SK-N-SH (cell line): ENCODE measurements around the gene SLC25A38. TPM values are rescaled to one million over a fixed set of nuclear protein-coding genes. Genes with fewer than 3 reads are reported as not detected.
A peak's percentile ranks its signal among the peaks of the same experiment; 100 is the strongest.

Experiments used
- CTCF ChIA-PET: fragments of 300-600, 350-600 bp; formaldehyde crosslinking; extraction: SDS; loops from one replicate; lab custom pipeline; 2021; lab: Yijun Ruan, JAX
- POLR2A ChIA-PET: fragments of 350-600 bp; sonication (Branson Sonifier 250); formaldehyde crosslinking; extraction: SDS; loops from one replicate; lab custom pipeline; 2020; ENCODE audit warnings: antibody characterized with exemption, inconsistent platforms; lab: Yijun Ruan, JAX
- DNase-seq: peaks from one replicate; pipeline ENCODE4 v3.0.0; 2012
- H2AFZ ChIP-seq: fragments of 200-600 bp; sonication (generic); 2 replicates; pipeline ENCODE4 v1.8.1; 2016; ENCODE audit warnings: antibody characterized with exemption, mild to moderate bottlenecking, low read depth
- H3F3A ChIP-seq: fragments of 200-600 bp; sonication (generic); replicated peaks from 2 replicates; pipeline ENCODE3; 2016; ENCODE audit warnings: antibody characterized with exemption, mild to moderate bottlenecking; ENCODE audit not compliant: insufficient read depth
- H3K27ac ChIP-seq, 2 experiments: fragments of 200-500 bp in 1 of 2; fragments of 200-600 bp in 1 of 2; sonication (Bioruptor generic) in 1 of 2; sonication (generic), shearing (Covaris generic) in 1 of 2; 2 replicates each; pipeline versions ENCODE4 v1.5.1 to v1.6.1; 2014 to 2016; ENCODE audit warnings: low read depth in 2 of 2, inconsistent platforms in 1 of 2, low read length in 1 of 2, mild to moderate bottlenecking in 1 of 2, mixed read lengths in 1 of 2
- H3K27me3 ChIP-seq: fragments of 200-600 bp; sonication (generic), shearing (Covaris generic); 2 replicates; pipeline ENCODE4 v1.6.1; 2016; ENCODE audit warnings: mixed run types; ENCODE audit not compliant: insufficient read depth
- H3K36me3 ChIP-seq, 2 experiments: fragments of 200-500 bp in 1 of 2; fragments of 200-600 bp in 1 of 2; sonication (Bioruptor generic) in 1 of 2; sonication (generic) in 1 of 2; replicated peaks in 1 of 2; 2 replicates each; pipeline versions ENCODE3 to v1.5.1; 2014 to 2016; ENCODE audit warnings: low read length in 1 of 2, mild to moderate bottlenecking in 1 of 2; ENCODE audit not compliant: insufficient read depth in 2 of 2, control insufficient read depth in 1 of 2
- H3K4me1 ChIP-seq, 2 experiments: fragments of 200-500 bp in 1 of 2; fragments of 200-600 bp in 1 of 2; sonication (Bioruptor generic) in 1 of 2; sonication (generic), shearing (Covaris generic) in 1 of 2; 2 replicates each; pipeline versions ENCODE4 v1.5.1 to v1.6.1; 2014 to 2016; ENCODE audit warnings: low read depth in 1 of 2, low read length in 1 of 2, mixed run types in 1 of 2; ENCODE audit not compliant: insufficient read depth in 2 of 2, control insufficient read depth in 1 of 2
- H3K4me2 ChIP-seq: fragments of 200-600 bp; sonication (generic), shearing (Covaris generic); 2 replicates; pipeline ENCODE4 v1.6.1; 2017; ENCODE audit warnings: mixed run types
- H3K4me3 ChIP-seq, 2 experiments: fragments of 200-500 bp in 1 of 2; fragments of 200-600 bp in 1 of 2; sonication (Bioruptor generic) in 1 of 2; sonication (generic), shearing (Covaris generic) in 1 of 2; 2 replicates each; pipeline versions ENCODE4 v1.5.1 to v1.8.1; 2014 to 2016; ENCODE audit warnings: low read depth in 2 of 2, inconsistent platforms in 1 of 2, low read length in 1 of 2, mild to moderate bottlenecking in 1 of 2, mixed read lengths in 1 of 2, moderate library complexity in 1 of 2
- H3K79me2 ChIP-seq: fragments of 200-600 bp; sonication (generic); 2 replicates; pipeline ENCODE4 v1.8.1; 2017; ENCODE audit warnings: mild to moderate bottlenecking; ENCODE audit not compliant: insufficient read depth
- H3K9ac ChIP-seq: fragments of 200-600 bp; sonication (generic); 2 replicates; pipeline ENCODE4 v1.6.1; 2017; ENCODE audit warnings: mixed run types
- H3K9me2 ChIP-seq: fragments of 200-600 bp; sonication (generic); 2 replicates; pipeline ENCODE4 v1.6.1; 2017; ENCODE audit warnings: mixed run types
- H3K9me3 ChIP-seq: fragments of 200-600 bp; sonication (generic); 2 replicates; pipeline ENCODE4 v1.6.1; 2017; ENCODE audit warnings: mixed run types, mild to moderate bottlenecking, moderate library complexity
- H4K20me1 ChIP-seq: fragments of 200-600 bp; sonication (generic); 2 replicates; pipeline ENCODE4 v1.6.1; 2017; ENCODE audit warnings: mild to moderate bottlenecking, mixed run types; ENCODE audit not compliant: insufficient read depth
- CTCF ChIP-seq: fragments of 200-600 bp; sonication (generic); IDR thresholded peaks from 2 replicates; pipeline ENCODE4 v1.6.1; 2017; ENCODE audit warnings: antibody characterized with exemption, mild to moderate bottlenecking, moderate library complexity
- ELF1 ChIP-seq: IDR thresholded peaks from 2 replicates; pipeline ENCODE4 v1.4.0; 2012
- EP300 ChIP-seq, 2 experiments: IDR thresholded peaks; 2 replicates each; pipeline versions ENCODE4 v1.4.0 to v1.6.1; 2012; ENCODE audit warnings: borderline replicate concordance in 1 of 2, low read depth in 1 of 2, low read length in 1 of 2
- FOSL2 ChIP-seq: IDR thresholded peaks from 2 replicates; pipeline ENCODE4 v1.4.0; 2012; ENCODE audit warnings: low read depth, mild to moderate bottlenecking, moderate library complexity, borderline replicate concordance
- GABPA ChIP-seq: IDR thresholded peaks from 2 replicates; pipeline ENCODE4 v1.4.0; 2012; ENCODE audit warnings: low read depth, mild to moderate bottlenecking
- JUND ChIP-seq: IDR thresholded peaks from 2 replicates; pipeline ENCODE4 v1.4.0; 2012
- NFIC ChIP-seq: IDR thresholded peaks from 2 replicates; pipeline ENCODE4 v1.4.0; 2012; ENCODE audit warnings: borderline replicate concordance
- NRF1 ChIP-seq: IDR thresholded peaks from 2 replicates; pipeline ENCODE4 v1.6.1; 2012; ENCODE audit warnings: low read depth, mild to moderate bottlenecking, low read length
- POLR2AphosphoS5 ChIP-seq: IDR thresholded peaks from 2 replicates; pipeline ENCODE4 v1.6.1; 2012; ENCODE audit warnings: low read depth, low read length
- RAD21 ChIP-seq: IDR thresholded peaks from 2 replicates; pipeline ENCODE4 v1.6.1; 2012; ENCODE audit warnings: mild to moderate bottlenecking, low read length
- RFX5 ChIP-seq: IDR thresholded peaks from 2 replicates; pipeline ENCODE4 v1.6.1; 2012; ENCODE audit warnings: mild to moderate bottlenecking, improper control_type of control experiment, low read length
- SIN3A ChIP-seq: IDR thresholded peaks from 2 replicates; pipeline ENCODE4 v1.6.1; 2012; ENCODE audit warnings: low read depth, mild to moderate bottlenecking, low read length, moderate library complexity, borderline replicate concordance
- SMC3 ChIP-seq: IDR thresholded peaks from 2 replicates; pipeline ENCODE4 v1.6.1; 2012; ENCODE audit warnings: low read depth, low read length, improper control_type of control experiment
- USF2 ChIP-seq: fragments of 150-350 bp; IDR thresholded peaks from 2 replicates; pipeline ENCODE4 v1.6.1; 2017; ENCODE audit warnings: antibody characterized with exemption, low read length, low read depth, borderline replicate concordance
- YY1 ChIP-seq: IDR thresholded peaks from 2 replicates; pipeline ENCODE4 v1.4.0; 2012; ENCODE audit warnings: low read depth, mild to moderate bottlenecking
- WGBS: methylation state at CpG from one replicate; pipeline ENCODE4 v1.1.6; 2017; ENCODE audit warnings: low lambda C conversion rate; 5-methylcytosine and 5-hydroxymethylcytosine counted together
- polyA plus RNA-seq, 3 experiments: library from polyadenylated mRNA; depleted of rRNA; stranded (reverse); fragments of >200 nt; gene quantifications; 2 replicates each; pipeline ENCODE4 v1.2.3, GENCODE V29; 2012
- TF ChIP-seq, protein P1 (sequence below): IDR thresholded peaks from 2 replicates; pipeline ENCODE4; 2012
- TF ChIP-seq, protein P2 (sequence below): IDR thresholded peaks from 2 replicates; pipeline ENCODE4 v1.4.0; 2012; ENCODE audit warnings: low read depth, borderline replicate concordance
- TF ChIP-seq, protein P3 (sequence below): IDR thresholded peaks from 2 replicates; pipeline ENCODE4 v1.6.1; 2012; ENCODE audit warnings: mild to moderate bottlenecking, low read depth, low read length, moderate library complexity
- TF ChIP-seq, protein P4 (sequence below): IDR thresholded peaks from 2 replicates; pipeline ENCODE4 v1.4.0; 2012; ENCODE audit warnings: low read depth

The SLC25A38 gene
- polyA plus RNA-seq, 1 of the 3 experiments (the other 2 are of a cell fraction), result 34.9 TPM

GRCh38 chr3:39378088-39378487 is 5.1 kb upstream of the SLC25A38 start (continued):
- no peak for TF ChIP-seq EP300 (IDR thresholded peaks at IDR 0.05; ENCODE audit: borderline replicate concordance in 1 of 2, low read depth in 1 of 2, low read length in 1 of 2)
- no peak for TF ChIP-seq POLR2AphosphoS5
- TF ChIP-seq, protein P1, sequence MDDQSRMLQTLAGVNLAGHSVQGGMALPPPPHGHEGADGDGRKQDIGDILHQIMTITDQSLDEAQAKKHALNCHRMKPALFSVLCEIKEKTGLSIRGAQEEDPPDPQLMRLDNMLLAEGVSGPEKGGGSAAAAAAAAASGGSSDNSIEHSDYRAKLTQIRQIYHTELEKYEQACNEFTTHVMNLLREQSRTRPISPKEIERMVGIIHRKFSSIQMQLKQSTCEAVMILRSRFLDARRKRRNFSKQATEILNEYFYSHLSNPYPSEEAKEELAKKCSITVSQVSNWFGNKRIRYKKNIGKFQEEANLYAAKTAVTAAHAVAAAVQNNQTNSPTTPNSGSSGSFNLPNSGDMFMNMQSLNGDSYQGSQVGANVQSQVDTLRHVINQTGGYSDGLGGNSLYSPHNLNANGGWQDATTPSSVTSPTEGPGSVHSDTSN, result no peak
- peak; percentile 3; the same call in 1 of the 2 replicates for TF ChIP-seq SMC3

- no peak for TF ChIP-seq GABPA
- TF ChIP-seq, protein P1, result no peak
- no peak for TF ChIP-seq EP300 (IDR thresholded peaks at IDR 0.05; ENCODE audit: borderline replicate concordance in 1 of 2, low read depth in 1 of 2, low read length in 1 of 2)
- no peak for TF ChIP-seq POLR2AphosphoS5
- TF ChIP-seq YY1, result no peak
- no peak for TF ChIP-seq ELF1
- TF ChIP-seq USF2, result no peak
- TF ChIP-seq NRF1, result no peak
- TF ChIP-seq, protein P2, sequence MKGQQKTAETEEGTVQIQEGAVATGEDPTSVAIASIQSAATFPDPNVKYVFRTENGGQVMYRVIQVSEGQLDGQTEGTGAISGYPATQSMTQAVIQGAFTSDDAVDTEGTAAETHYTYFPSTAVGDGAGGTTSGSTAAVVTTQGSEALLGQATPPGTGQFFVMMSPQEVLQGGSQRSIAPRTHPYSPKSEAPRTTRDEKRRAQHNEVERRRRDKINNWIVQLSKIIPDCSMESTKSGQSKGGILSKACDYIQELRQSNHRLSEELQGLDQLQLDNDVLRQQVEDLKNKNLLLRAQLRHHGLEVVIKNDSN, result no peak
- TF ChIP-seq RFX5, result no peak
- no peak for TF ChIP-seq SIN3A
- TF ChIP-seq RAD21, result no peak
- no peak for TF ChIP-seq FOSL2
- TF ChIP-seq NFIC, result no peak
- TF ChIP-seq, protein P3, sequence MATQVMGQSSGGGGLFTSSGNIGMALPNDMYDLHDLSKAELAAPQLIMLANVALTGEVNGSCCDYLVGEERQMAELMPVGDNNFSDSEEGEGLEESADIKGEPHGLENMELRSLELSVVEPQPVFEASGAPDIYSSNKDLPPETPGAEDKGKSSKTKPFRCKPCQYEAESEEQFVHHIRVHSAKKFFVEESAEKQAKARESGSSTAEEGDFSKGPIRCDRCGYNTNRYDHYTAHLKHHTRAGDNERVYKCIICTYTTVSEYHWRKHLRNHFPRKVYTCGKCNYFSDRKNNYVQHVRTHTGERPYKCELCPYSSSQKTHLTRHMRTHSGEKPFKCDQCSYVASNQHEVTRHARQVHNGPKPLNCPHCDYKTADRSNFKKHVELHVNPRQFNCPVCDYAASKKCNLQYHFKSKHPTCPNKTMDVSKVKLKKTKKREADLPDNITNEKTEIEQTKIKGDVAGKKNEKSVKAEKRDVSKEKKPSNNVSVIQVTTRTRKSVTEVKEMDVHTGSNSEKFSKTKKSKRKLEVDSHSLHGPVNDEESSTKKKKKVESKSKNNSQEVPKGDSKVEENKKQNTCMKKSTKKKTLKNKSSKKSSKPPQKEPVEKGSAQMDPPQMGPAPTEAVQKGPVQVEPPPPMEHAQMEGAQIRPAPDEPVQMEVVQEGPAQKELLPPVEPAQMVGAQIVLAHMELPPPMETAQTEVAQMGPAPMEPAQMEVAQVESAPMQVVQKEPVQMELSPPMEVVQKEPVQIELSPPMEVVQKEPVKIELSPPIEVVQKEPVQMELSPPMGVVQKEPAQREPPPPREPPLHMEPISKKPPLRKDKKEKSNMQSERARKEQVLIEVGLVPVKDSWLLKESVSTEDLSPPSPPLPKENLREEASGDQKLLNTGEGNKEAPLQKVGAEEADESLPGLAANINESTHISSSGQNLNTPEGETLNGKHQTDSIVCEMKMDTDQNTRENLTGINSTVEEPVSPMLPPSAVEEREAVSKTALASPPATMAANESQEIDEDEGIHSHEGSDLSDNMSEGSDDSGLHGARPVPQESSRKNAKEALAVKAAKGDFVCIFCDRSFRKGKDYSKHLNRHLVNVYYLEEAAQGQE, result no peak
- TF ChIP-seq JUND, result no peak
- TF ChIP-seq, protein P4, sequence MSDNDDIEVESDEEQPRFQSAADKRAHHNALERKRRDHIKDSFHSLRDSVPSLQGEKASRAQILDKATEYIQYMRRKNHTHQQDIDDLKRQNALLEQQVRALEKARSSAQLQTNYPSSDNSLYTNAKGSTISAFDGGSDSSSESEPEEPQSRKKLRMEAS, result no peak
- TF ChIP-seq CTCF, result no peak
- Histone ChIP-seq H3K79me2 (peaks cover 3% of the 10 kb centered on the region; the same call in 1 of the 2 replicates), H4K20me1 (no peaks in the 10 kb centered on the region), H3K4me1 (no peaks in the 10 kb centered on the region; a peak in 1 of 4 replicates), H2AFZ (no peak overlapping the region), H3K9me3 (no peaks in the 10 kb centered on the region), H3K9ac (no peak overlapping the region), H3K4me2 (no peak overlapping the region), H3K36me3 (no peaks in the 10 kb centered on the region), H3K4me3 (no peak overlapping the region), H3F3A (peaks cover 15% of the 10 kb centered on the region), H3K27ac (no peak overlapping the region), H3K9me2 (no peaks in the 10 kb centered on the region), H3K27me3 (no peaks in the 10 kb centered on the region)
- DNase-seq, result no peak
- POLR2A ChIA-PET, result no interaction called here
- 88% methylated on average over 10 of the region's 10 CpGs for WGBS
- CTCF ChIA-PET, result interaction anchor here (1.1 to 2.0 kb wide), 6 partner anchors 19 to 189 kb away, joined by 3 to 21 read pairs (median 3); no protein-coding TSS in a partner anchor
Measured at GRCh38 chr3:39378957-39379777, 4.0 kb upstream of the SLC25A38 start.
